ENCODE data around the gene MAPKAPK3. TPM values are rescaled to one million over a fixed set of nuclear protein-coding genes. Genes with fewer than 3 reads are reported as not detected.

MAPKAPK3 gene
- total and polyA plus RNA-seq, 12 donors, result 134 to 496 (median 328) TPM

DNA sequence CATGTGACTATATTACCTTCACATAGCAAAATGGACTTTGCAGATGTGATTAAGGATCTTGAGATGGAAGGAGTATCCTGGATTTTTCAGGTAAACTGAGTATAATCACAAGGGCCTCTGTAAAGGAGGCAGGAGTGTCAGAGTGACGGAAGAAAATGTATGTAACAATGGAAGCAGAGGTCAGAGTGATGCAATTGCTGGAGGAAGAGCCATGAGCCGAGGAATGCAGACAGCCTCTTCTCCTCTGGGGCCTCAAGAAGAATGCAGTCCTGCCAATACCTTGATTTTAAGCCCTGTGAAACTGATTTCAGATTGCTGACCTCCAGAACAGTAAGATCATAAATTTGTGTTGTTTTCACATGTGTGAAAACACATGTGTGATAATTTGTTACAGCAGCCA lies 32.6 kb upstream of the MAPKAPK3 start:
- Histone ChIP-seq H3K4me1 (peaks cover 19 to 81% (median 65%) of the 10 kb centered on the region in 9 donors), H3K27me3 (no peaks in the 10 kb centered on the region), H3K36me3 (peaks cover 0 to 25% (median 0%) of the 10 kb centered on the region in 9 donors), H3K4me3 (no peak overlapping the region), H3K27ac (peak overlapping the region; percentile 79 to 92 (median 86)), H3K9me3 (no peaks in the 10 kb centered on the region)
- whole genome bisulfite sequencing, 2 donors, result 42 to 48% methylated on average over 2 of the region's 2 CpGs
- no peak for DNase-seq
- no peak for TF ChIP-seq CTCF (IDR thresholded peaks at IDR 0.05)
- intact Hi-C loops (cut with DNase I), result loop anchor here in 3 of 10 donors (1.0 to 2.0 kb wide), 3 partner anchors 15 to 17 kb away; partner anchors contain the start of gene HEMK1 (in 1 of the 3)
- no peak for ATAC-seq

DNA sequence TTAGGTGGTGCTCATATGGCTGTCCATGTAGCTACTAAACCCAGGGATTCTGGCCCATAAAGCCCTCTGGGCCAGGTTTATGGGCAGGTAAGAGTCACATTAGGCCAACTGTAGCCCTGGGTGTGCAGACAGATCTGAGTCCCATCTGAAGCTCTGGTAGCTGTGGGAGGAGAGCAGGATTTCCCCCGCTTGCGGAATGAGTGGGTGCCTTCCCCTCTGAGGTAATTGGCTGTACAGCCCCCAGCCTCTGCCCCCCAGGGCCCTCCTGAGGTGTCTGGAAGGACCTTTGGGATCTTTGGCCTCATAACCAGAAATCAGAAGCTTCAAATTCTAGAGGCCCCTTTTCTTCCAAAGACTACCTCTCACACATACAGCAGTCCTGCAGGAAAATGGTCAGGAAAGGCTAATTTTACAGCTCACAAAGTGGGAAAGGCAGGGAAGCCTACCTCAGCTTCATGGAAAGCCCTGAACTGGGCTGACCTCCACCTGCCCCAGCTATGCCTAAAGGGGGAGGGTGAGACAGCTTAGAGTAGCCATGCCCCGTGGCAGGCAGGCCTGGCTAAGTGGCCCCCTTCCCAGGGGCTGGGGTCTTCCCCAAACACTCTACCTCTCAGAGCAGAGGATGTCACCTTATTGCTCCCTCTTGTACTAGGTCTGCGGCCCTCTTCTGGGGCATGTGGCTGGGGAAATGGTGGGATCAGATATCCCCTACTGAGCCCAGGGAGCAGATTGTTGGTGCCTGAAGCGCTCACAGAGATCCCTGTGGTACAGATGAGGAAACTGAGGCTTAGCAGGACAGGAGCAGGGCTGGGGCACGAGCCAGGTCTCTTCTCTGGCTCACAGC lies 30.8 kb upstream of the MAPKAPK3 start:
- Histone ChIP-seq H3K27ac (peak overlapping the region in 9 of 10 donors; percentile 24 to 88 (median 60)), H3K9me3 (no peaks in the 10 kb centered on the region), H3K27me3 (no peaks in the 10 kb centered on the region), H3K4me1 (peaks cover 19 to 83% (median 74%) of the 10 kb centered on the region in 9 donors), H3K36me3 (peaks cover 0 to 7% (median 0%) of the 10 kb centered on the region in 9 donors), H3K4me3 (no peak overlapping the region)
- DNase-seq (no peak), ATAC-seq (no peak)
- intact Hi-C loops (cut with DNase I), result loop anchor here in 1 of 10 donors (2.0 kb wide), 1 partner anchor 15 kb away; no protein-coding TSS in a partner anchor
- TF ChIP-seq CTCF (IDR thresholded peaks at IDR 0.05), result no peak
- WGBS, 2 donors, result 87 to 88% methylated on average over 6 of the region's 6 CpGs

GRCh38 chr3:50586763-50587070 lies 30.2 kb upstream of the MAPKAPK3 start:
- no peak for TF ChIP-seq CTCF (IDR thresholded peaks at IDR 0.05)
- Histone ChIP-seq H3K9me3 (no peaks in the 10 kb centered on the region), H3K36me3 (peaks cover 0 to 1% (median 0%) of the 10 kb centered on the region in 9 donors), H3K27me3 (no peaks in the 10 kb centered on the region), H3K27ac (peak overlapping the region in 9 of 10 donors; percentile 36 to 97 (median 67)), H3K4me1 (peaks cover 19 to 86% (median 72%) of the 10 kb centered on the region in 9 donors), H3K4me3 (no peak overlapping the region)
- 74 to 85% methylated on average over 3 of the region's 3 CpGs for WGBS, 2 donors
- ATAC-seq, result no peak
- DNase-seq, result no peak
- intact Hi-C loops (cut with DNase I), result no loop called here

- Histone ChIP-seq H3K9me3 (no peaks in the 10 kb centered on the region), H3K4me3 (no peak overlapping the region), H3K4me1 (peaks cover 16 to 90% (median 71%) of the 10 kb centered on the region in 9 donors), H3K27ac (peak overlapping the region in 9 of 10 donors; percentile 36 to 97 (median 67)), H3K27me3 (no peaks in the 10 kb centered on the region), H3K36me3 (no peaks in the 10 kb centered on the region)
- no peak for TF ChIP-seq CTCF (IDR thresholded peaks at IDR 0.05)
- ATAC-seq (peak in 7 of 8 donors; percentile 18 to 68 (median 48)), DNase-seq (no peak)
- WGBS, 2 donors, result 60 to 66% methylated on average over 6 of the region's 6 CpGs
- intact Hi-C loops (cut with DNase I), result no loop called here
Observed at GRCh38 chr3:50587373-50587772, 29.6 kb upstream of the MAPKAPK3 start.

Measured in heart right ventricle (tissue), 16 donors.